ENCODE measurements around the gene MARF1.
"Not testable (repeated sequence)": the region's sequence is repeated elsewhere in the genome, so short reads cannot be mapped to it uniquely, and the experiment has no call there.

Gene MARF1

DNA sequence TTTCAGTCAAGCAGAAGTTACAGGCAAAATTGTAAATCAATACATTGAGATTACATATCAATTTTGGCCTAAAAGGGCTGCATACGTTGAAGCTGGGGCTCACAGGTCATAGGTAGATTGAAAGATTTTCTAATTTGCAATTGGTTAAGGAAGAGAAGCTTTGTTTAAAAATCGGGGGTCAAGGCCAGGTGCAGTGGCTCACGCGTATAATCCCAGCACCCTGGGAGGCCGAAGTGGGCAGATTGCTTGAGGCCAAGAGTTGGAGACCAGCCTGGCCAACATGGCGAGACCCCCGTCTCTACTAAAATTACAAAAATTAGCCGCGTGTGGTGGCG is 68.4 kb downstream of the MARF1 start:
- no peak for DNase-seq (ENCODE audit: low read depth in 1 of 2, low spot score in 1 of 2)

DNA sequence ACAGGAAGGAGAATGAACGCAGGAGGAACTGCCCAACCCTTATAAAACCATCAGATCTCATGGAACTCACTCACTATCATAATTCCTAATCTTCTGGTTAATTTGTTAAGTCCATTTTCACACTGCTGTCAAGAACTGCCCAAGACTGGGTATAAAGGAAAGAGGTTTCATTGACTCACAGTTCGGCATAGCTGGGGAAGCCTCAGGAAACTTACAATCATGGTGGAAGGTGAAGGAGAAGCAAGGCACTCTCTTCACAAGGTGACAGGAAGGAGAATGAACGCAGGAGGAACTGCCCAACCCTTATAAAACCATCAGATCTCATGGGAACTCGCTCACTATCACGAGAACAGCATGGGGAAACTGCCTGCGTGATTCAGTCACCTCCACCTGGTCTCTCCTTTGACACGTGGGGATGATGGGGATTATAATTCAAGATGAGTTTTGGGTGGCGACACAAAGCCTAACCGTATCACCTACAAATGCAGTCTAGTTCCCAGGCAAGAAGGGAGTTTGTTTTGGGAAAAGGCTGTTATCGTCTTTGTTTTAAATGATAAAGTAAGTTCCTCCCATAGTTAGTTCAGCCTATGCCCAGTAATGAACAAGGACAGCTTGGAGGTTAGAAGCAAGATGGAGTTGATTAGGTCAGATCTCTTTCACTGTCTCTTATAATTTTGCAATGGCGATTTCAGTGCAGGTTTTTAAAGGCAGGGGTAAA is 68.9 kb downstream of the MARF1 start:
- DNase-seq (ENCODE audit: low read depth in 1 of 2, low spot score in 1 of 2): not testable (repeated sequence)

- DNase-seq (ENCODE audit: low read depth in 1 of 2, low spot score in 1 of 2): no peak
Measured at GRCh38 chr16:15573274-15573895, 69.6 kb downstream of the MARF1 start.

DNA sequence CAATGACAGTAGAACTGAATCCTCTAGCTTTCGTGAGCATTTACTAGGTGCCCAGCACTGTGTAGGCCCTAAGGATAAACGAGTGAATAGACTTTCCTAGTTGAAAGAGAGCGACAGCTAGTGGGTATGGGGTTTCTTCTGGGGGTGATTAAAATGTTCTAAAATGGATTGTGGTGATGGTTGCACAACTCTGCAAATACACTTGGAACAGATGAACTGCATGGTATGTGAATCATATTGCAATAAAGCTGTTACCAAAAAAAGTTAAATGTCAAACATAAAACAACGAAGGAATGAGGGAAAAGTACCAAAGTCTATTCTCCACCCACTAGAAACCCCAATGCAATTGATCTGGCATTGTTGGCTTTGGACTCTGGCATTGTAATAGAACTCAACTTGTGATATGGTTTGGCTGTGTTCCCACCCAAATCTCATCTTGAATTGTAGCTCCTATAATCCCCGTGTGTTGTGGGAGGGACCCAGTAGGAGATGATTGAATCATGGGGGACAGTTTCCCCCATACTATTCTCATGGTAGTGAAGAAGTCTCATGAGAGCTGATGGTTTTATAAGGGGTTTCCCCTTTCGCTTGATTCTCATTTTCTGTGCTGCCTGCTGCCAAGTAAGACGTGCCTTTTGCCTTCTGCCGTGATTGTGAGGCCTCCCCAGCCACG is 70.5 kb downstream of the MARF1 start:
- no peak for DNase-seq (ENCODE audit: low read depth in 1 of 2, low spot score in 1 of 2)

GRCh38 chr16:15571557-15571956 is 71.4 kb downstream of the MARF1 start:
- DNase-seq (ENCODE audit: low read depth in 1 of 2, low spot score in 1 of 2): no peak

DNA sequence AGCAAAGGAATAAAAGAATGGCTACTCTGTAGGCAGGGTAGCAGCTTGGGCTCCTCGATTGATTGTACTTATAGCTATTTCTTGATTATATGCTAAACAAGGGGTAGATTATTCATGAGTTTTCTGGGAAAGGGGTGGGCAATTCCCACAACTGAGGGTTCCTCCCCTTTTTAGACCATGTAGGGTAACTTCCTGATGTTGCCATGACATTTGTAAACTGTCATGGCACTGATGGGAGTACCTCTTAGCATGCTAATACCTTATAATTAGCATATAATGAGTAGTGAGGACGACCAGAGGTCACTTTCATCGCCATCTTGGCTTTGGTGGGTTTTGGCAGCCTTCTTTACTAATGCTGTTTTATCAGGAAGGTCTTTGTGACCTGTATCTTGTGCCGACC is 72.3 kb downstream of the MARF1 start:
- not testable (repeated sequence) for DNase-seq (ENCODE audit: low read depth in 1 of 2, low spot score in 1 of 2)

GRCh38 chr16:15567823-15568222 is 75.1 kb downstream of the MARF1 start:
- DNase-seq (ENCODE audit: low read depth in 1 of 2, low spot score in 1 of 2): no peak

DNA sequence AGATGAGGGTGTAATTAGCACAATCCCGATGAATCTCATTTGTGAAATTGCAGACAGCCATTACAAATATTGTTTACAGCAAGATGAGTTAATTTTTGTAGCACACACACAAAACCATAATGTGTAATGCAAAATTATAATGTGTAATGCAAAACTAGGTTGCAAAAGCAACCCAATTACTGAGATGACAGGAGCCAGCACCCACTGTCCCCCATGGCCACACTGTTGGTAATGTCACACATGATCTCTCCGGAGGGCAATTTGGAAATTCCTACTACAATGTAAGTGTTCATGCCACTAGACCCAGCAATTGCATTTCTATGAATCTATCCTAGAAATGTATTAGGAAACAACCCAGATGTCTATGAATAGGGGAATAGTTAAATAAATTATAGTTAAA is 76.9 kb downstream of the MARF1 start:
- DNase-seq (ENCODE audit: low read depth in 1 of 2, low spot score in 1 of 2): no peak

DNA sequence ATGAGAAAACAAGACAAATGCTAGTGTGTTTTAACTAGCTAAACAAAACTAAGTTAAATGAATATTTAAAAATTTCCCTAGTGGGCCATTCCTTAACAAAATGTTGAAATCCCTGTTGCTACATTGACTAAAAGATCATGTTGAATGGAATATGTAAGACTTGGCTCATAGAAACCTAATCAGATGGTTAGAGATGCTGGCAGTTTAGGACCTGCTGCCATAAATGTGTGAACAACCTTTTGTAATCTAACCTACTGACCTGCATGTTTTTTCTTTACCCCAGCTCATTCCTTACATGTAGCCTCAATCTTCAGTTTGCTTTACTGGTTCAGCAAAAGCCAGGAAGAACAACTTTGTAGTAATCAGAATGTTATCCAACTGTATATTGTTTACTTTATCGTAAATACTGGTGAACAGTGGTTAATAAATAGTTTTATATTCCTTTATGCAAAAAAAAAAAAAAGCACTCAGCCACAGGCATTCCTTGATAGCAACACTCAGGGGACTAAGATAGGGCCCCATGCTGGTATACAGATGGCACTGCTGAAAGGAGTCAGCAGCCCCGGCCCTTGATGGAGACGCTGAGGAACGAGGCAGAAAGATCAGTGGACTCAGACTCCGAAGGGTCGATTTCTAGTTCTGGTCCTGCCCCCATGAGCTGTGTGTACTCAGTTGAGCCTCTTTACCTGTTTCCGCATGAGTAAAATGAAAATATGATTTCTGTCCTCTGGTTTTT is 78.2 kb downstream of the MARF1 start:
- no peak for DNase-seq (ENCODE audit: low read depth in 1 of 2, low spot score in 1 of 2)

DNA sequence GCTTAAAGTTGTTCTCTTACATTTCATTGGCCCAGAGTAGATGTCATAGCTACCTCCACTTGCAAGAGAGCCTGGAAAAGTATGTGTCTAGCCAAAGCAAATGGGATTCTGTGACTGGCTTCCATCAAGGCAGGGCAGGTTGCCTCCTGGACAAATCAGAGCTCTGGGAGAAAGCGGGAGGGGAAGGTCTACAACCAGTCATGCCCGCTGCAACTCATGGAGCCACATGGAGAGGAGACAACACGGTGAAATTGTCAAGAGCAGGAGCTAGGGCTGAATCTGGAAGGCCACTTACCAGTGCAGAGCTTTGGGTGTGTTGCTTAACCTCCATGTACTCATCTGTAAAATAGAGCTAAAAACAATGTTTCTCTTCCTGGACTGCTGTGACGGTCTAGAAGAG is 83.8 kb downstream of the MARF1 start:
- DNase-seq (ENCODE audit: low read depth in 1 of 2, low spot score in 1 of 2): no peak

DNA sequence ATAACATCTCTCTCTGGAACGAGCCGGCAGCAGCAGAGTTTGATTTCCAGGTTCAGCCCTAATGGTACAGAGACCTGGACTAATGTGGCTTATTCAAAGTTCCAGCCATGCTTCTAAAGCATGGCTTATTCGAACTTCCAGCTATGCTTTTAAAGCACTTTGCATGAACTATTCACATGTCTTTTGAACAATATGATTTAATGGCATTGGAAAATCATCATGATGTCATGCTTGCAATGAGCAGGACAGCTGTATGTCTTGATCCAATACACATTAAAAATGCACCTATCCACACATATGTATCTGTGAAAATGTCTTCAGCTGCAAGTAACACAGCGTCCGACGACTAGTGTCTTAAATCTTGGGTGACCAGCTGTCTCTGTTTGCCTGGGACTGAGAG is 85.7 kb downstream of the MARF1 start:
- no peak for DNase-seq (ENCODE audit: low read depth in 1 of 2, low spot score in 1 of 2)

- DNase-seq (ENCODE audit: low read depth in 1 of 2, low spot score in 1 of 2): no peak
Measured at GRCh38 chr16:15556130-15556529, 86.8 kb downstream of the MARF1 start.

DNA sequence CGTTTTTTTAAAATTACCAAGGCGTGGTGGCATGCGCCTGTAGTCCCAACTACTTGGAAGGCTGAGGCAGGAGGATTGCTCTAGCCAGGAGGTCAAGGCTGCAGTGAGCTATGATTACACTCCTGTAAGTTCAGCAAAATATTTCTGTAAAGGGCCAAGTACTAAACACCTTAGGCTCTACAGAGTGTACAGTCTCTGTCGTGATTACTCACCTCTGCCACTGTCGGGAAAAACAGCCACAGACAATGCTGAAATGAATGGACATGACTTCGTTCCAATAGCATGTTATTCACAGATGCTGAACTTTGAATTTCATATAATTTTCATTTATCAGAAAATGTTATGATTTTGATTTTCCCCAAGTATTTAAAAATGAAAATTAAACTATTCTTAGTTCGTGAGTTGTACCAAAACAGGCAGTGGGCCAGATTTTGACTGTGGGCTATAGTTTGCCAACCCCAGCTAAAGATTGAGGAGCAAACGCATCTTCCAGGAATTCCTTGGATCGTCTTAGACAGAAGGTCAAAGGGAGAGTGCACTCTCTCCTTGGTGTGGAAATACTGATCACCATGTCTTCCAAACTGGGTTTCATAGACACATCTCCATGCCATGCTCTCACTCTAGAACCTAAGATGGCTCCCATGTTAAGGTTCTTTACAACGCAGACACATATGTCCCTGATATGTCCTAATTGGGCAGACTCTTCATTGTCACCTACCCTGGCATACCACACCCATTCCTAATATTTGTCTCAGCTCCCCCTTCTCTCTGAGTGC is 89.5 kb downstream of the MARF1 start:
- no peak for DNase-seq (ENCODE audit: low read depth in 1 of 2, low spot score in 1 of 2)

DNA sequence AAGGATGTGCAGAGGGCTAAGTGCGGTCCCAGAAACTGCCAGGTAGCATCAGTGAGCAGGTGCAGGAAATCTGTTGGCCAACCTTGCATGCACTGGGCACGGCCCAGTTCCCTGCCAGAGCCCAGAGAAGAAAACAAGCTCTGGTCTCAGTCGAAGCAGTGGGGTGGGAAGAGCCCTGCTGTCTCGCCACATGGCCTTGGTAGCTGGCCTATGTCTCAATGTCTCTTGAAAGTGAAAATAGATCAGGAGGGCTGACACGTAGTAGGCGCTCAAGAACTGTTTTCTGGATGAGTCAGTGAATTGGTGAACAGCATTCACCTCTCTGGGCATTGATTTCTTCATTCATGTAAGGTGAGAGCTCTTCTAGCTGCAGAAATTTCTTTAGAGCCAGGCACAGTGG is 90.4 kb downstream of the MARF1 start:
- no peak for DNase-seq (ENCODE audit: low read depth in 1 of 2, low spot score in 1 of 2)

DNA sequence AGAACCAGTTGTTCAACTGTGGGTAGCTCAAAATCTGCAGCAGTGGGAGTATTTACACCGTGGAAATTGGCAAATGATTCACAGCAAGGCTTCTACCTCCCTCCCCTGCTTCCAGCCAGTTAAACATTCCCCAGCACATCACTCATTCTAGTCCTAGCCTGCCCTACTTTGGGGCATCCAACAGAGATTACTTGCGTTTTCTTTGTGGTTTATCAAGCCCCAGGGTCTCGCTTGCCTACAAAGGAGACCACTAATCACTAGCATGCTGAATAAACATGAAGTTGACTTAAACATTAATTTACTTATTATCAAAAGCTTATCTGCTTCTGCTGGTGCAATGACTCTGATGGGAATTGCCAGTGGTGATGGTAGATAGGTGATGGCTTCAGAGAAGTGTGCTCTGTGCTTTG is 94.5 kb downstream of the MARF1 start:
- DNase-seq (ENCODE audit: low read depth in 1 of 2, low spot score in 1 of 2): no peak

DNA sequence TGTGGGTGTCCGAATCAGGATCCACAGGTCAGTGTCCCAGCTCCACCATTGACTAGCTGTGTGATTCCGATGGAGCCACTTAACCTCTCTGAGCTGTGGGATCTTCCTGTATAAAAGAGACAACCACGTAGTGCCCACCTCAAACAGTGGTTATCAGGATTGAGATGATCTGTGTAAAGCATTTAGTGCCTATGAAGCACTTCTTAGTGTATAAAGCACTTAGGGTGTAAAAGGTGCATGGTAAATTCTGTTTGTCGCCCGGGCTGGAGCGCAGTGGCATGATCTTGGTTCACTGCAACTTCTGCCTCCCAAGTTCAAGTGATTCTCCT is 95.2 kb downstream of the MARF1 start:
- DNase-seq (ENCODE audit: low read depth in 1 of 2, low spot score in 1 of 2): no peak

GRCh38 chr16:15547072-15547767 is 95.7 kb downstream of the MARF1 start:
- DNase-seq (ENCODE audit: low read depth in 1 of 2, low spot score in 1 of 2): not testable (repeated sequence)

DNA sequence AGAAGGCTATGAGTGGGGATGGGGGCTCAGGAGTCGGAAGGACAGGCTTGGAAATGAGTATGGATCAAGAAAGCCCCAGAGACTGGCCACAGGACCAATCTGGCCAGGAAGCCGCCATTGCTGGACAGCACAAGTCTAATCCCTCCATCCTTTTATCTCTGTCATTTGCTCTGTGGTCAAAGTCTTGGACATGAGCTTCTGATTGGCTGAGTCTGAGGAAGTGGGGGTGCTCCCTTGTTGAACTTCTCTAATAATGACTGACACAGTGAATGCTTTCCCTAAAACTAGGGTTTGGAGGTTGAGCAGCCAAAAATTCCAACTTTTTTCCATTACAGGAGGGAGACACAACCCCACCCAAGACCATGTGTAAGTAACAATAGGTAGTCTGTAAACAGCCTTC is 97.4 kb downstream of the MARF1 start:
- no peak for DNase-seq (ENCODE audit: low read depth in 1 of 2, low spot score in 1 of 2)

DNA sequence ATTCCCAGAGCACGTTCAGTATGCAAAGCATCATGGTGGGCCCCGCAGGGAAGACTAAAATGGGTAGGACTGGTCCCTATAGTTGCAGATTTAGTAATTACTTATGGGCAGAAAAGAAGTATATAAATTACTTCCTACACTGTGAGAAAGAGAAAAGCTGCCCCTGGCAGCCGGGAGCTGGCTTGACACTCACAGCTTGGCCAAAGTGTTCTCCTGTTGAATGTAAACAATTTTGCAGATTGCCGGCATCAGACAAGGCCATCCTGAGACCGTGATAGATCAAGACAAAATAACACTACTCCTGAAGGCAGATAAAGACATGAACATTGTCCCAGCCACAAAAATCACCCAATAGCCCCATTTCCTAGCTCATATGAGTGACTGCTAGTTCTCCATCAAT is 98.5 kb downstream of the MARF1 start:
- no peak for DNase-seq (ENCODE audit: low read depth in 1 of 2, low spot score in 1 of 2)
